T-helper 1 cell treated with Interleukin-12 subunit alpha and Interleukin-12 subunit beta and Interleukin-4 antibody, amounts not matched to agents 30 ng/mL and 1 ng/mL, for 36 hours (primary cell): ENCODE data around the gene SDCCAG8. TPM values are rescaled to one million over a fixed set of nuclear protein-coding genes. Genes with fewer than 3 reads are reported as not detected.

Experiments
- intact Hi-C: fragments of 100-400 bp; cut with micrococcal nuclease; formaldehyde crosslinking; loops from one replicate; pipeline ENCODE4 v1.15.1; 2024
- total RNA-seq: library from RNA; stranded (reverse); gene quantifications from 2 replicates; pipeline ENCODE4 v1.2.3, GENCODE V29; 2022

Gene SDCCAG8
- total RNA-seq, 1 donor from 2014 or later: 24.9 TPM

- intact Hi-C loops: loop anchor here (5.0 kb wide), 1 partner anchor 794 kb away; no protein-coding TSS in a partner anchor
Observed at GRCh38 chr1:243477731-243478290, 222.0 kb downstream of the SDCCAG8 start.

GRCh38 chr1:243481101-243481500 is 225.3 kb downstream of the SDCCAG8 start:
- intact Hi-C loops: loop anchor here (5.0 kb wide), 1 partner anchor 266 kb away; no protein-coding TSS in a partner anchor

GRCh38 chr1:243482141-243483022 is 226.5 kb downstream of the SDCCAG8 start:
- intact Hi-C loops: loop anchor here (1.0 to 5.0 kb wide), 2 partner anchors 140 to 265 kb away; no protein-coding TSS in a partner anchor

GRCh38 chr1:243483071-243483771 is 227.4 kb downstream of the SDCCAG8 start:
- intact Hi-C loops: loop anchor here (1.0 to 5.0 kb wide), 2 partner anchors 141 to 264 kb away; no protein-coding TSS in a partner anchor

- intact Hi-C loops: loop anchor here (1.0 to 5.0 kb wide), 2 partner anchors 142 to 263 kb away; no protein-coding TSS in a partner anchor
Observed at GRCh38 chr1:243483952-243484351, 228.1 kb downstream of the SDCCAG8 start.

GRCh38 chr1:243487036-243487648 is 231.3 kb downstream of the SDCCAG8 start:
- intact Hi-C loops: no loop called here

GRCh38 chr1:243487649-243488227 is 231.9 kb downstream of the SDCCAG8 start:
- intact Hi-C loops: no loop called here

- intact Hi-C loops: no loop called here
Observed at GRCh38 chr1:243488459-243489157, 232.8 kb downstream of the SDCCAG8 start.

GRCh38 chr1:243489158-243489527 is 233.3 kb downstream of the SDCCAG8 start:
- intact Hi-C loops: no loop called here

GRCh38 chr1:243489681-243490546 is 234.1 kb downstream of the SDCCAG8 start:
- intact Hi-C loops: no loop called here

- intact Hi-C loops: no loop called here
Observed at GRCh38 chr1:243490748-243491686, 235.2 kb downstream of the SDCCAG8 start.

GRCh38 chr1:243493156-243494129 is 237.6 kb downstream of the SDCCAG8 start:
- intact Hi-C loops: no loop called here

GRCh38 chr1:243494741-243495431 is 239.0 kb downstream of the SDCCAG8 start:
- intact Hi-C loops: no loop called here

- intact Hi-C loops: no loop called here
Observed at GRCh38 chr1:243495442-243496186, 239.8 kb downstream of the SDCCAG8 start.

- intact Hi-C loops: no loop called here
Observed at GRCh38 chr1:243496187-243496646, 240.4 kb downstream of the SDCCAG8 start.

- intact Hi-C loops: no loop called here
Observed at GRCh38 chr1:243496806-243497205, 241.0 kb downstream of the SDCCAG8 start.
